NCI-H82 treated with DMSO at 0.1 percent for 48 hours (cell line): ENCODE results near the gene SLC4A5.
"Not testable (repeated sequence)": the region's sequence is repeated elsewhere in the genome, so short reads cannot be mapped to it uniquely, and the experiment has no call there.

ENCODE experiments used
- DNase-seq: peaks from one replicate; lab custom pipeline; 2025; ENCODE audit not compliant: unreplicated experiment; lab: John Stamatoyannopoulos, UW

The SLC4A5 gene

DNA sequence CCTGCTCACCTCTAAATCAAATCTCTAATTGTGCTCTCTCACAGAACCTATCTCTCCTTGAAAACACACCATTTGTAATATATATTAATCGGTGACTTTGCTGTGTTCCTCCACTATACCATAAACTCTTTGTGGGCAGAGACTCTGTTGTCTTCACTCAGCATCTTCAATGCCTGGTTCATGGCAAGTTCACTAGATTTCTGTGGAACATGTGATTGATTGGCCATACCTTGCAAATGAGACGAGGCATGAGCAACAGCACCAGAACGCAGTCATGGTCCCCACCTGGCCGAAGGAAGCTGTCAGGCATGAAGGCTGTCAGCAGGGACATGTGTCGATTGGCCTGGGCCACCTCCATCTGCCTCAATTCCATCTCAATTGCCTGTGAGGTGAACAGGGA, 25.3 kb upstream of the SLC4A5 start:
- DNase-seq, result no peak

- no peak for DNase-seq
Measured at GRCh38 chr2:74367789-74368188, 24.6 kb upstream of the SLC4A5 start.

GRCh38 chr2:74366036-74366435, 22.8 kb upstream of the SLC4A5 start:
- DNase-seq, result no peak

DNA sequence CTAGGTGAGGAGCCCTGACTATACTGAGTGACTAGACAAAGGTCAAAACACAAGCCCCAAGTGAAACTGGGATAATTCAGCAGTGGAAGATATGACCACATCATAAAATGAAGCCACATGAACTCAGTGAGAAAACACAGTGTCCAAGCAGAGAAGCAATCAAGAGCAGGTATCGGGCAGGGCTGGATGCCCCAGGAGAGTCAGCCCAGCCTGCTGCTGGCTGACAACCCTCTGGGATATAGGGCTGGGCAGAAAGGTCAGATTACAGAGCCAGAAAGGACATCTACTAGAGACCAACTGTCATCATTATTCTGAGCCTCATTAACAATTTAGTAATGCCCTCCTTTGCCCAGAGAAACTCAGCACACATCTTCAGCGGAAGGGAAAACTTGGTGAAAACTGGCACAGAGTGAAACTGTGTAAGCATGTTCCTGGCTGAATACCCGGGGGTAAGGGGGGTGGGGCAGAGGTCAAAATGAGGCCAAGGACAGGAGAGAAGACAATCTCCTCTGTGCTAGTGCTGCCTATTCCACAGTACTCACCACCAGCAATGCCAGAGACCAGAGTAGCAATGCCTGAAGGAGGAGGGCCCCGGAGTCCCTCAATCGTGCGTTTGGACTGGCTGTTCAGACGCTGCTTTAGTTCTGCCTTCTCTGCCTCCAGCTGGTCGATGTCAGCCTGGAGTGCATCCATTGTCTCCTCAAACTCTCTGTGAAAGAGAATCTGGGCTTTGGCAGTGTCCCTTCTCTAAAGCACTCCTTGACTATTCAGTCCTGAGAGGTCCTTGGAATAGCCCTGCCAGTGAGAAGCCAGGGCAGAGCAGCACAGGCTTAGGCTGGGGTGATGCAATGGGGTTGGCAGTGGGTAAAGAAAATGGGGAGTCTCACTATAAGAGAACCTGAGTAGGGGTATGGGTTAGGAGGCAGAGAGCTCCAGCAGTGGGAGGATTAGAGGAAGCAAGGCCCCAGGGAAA, 21.6 kb upstream of the SLC4A5 start:
- no peak for DNase-seq

GRCh38 chr2:74361327-74361726, 18.1 kb upstream of the SLC4A5 start:
- no peak for DNase-seq

- DNase-seq, result no peak
Measured at GRCh38 chr2:74357627-74358026, 14.4 kb upstream of the SLC4A5 start.

DNA sequence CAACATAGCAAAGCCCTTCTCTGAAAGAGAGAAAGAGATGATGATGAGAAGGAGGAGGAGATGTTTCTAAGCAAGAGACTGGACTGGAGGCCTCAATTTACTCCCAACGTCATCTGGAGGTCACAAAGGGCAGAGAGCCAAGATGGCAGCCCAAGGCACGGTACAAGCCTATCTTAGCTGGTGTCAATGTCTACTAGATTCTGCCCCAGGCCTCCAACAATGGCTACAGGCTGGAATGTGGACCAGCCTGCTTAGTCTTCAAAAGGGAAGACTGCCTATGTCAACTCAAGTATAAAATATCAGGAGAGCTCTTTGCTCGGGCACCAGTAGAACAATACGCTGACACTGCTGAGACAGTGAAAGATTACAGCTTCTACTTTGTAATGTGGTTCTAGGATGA, 6.7 kb upstream of the SLC4A5 start:
- DNase-seq, result no peak

DNA sequence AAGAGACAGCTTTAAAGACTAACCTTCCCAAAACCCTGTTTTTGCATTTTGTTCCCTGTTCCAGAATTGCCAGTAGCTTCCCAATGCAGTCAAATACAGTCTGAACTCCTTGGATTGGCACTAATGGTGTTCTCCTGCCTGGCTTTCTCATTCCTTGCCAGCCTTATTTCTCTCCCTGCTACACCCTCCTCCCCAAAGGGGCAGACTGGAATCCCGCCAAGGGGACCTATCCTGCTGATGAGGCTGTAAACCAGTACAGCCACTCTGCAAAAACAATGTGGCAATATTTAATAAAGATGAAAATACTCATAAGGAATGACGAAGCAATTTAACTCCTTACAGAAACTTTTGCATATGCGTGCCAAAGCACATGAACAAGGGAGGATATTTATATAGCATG, 4.5 kb upstream of the SLC4A5 start:
- DNase-seq, result no peak

DNA sequence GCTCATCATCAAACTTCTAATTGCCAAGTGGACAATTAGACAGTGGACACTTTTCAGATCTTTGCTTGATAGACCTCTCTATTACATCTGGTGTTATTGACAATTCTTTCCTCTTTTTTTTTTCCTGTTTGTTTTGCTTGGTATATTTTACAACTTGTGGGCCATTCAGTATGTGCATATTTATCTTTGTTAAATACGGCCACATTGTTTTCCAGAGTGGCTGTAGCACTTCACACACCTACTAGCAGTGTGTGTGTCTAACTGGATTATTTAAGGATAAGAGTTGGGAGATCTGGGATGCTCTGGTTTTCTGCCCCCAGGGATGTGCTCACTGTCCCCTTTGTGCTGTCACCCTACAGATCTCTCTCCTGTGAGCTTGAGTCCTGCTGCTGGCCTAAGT, 4.1 kb upstream of the SLC4A5 start:
- DNase-seq, result no peak

GRCh38 chr2:74345272-74345943, 2.2 kb upstream of the SLC4A5 start:
- DNase-seq, result no peak

DNA sequence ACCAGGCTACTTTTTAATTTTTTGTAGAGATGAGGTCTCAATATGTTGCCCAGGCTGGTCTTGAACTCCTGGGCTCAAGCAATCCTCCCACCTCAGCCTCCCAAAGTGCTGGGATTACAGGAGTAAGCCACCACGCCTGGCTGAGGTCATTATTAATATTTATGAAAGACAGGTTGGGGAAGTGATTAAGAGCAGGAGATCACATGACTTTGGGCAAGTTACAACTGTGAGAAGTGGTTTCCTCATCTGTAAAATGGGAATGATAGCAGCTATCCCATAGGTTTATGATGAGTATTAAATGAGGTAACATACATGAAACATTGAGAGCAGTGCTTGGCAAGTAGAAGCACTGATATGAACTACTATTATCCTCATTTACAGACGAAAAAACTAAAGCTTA, 7.0 kb downstream of the SLC4A5 start:
- DNase-seq, result not testable (repeated sequence)

- peak; percentile 37 for DNase-seq
Measured at GRCh38 chr2:74334931-74335333, 8.3 kb downstream of the SLC4A5 start.

- no peak for DNase-seq
Measured at GRCh38 chr2:74333896-74334586, 9.2 kb downstream of the SLC4A5 start.

DNA sequence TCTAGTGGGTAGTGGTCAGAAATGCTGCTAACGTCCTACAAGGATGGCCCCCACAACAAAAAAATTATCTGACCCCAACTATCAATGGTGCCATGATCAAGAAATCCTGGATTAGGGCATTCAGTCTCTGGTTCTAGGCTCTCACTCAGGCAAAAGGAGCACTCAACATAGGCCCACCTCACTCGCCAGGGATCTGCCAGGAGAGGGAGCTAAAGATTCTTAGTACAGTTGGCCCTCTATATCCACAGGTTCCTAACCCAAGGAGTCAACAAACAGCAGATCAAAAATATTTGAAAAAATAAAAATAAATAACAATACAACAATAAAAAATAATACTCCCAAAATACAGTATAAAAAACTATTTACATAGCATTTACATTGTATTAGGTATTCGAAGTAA, 10.0 kb downstream of the SLC4A5 start:
- peak; percentile 24 for DNase-seq

- no peak for DNase-seq
Measured at GRCh38 chr2:74332550-74333174, 10.6 kb downstream of the SLC4A5 start.

DNA sequence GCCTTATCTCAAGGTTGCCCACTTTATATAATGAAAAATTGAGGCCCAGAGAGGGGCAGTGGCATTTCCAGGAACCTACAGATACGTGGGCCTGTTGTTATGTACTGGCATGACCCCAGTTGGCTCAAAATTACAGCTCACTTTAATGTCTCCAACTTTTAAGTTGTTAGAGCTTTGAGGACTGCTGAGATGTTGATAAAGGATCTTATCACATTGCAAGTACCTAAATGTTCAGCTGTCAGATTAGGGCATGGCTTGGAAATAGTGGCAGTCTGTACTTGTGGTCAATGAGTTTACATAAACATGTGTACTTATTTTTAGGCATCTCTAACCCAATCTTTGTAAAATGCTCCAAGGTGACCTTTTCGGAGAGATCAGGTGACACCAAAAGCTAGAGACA, 14.6 kb downstream of the SLC4A5 start:
- no peak for DNase-seq

GRCh38 chr2:74328074-74328473, 15.1 kb downstream of the SLC4A5 start:
- DNase-seq, result no peak

GRCh38 chr2:74327627-74328026, 15.6 kb downstream of the SLC4A5 start:
- no peak for DNase-seq

- no peak for DNase-seq
Measured at GRCh38 chr2:74327199-74327598, 16.0 kb downstream of the SLC4A5 start.

GRCh38 chr2:74325815-74326214, 17.4 kb downstream of the SLC4A5 start:
- DNase-seq, result no peak

- DNase-seq, result no peak
Measured at GRCh38 chr2:74321737-74322136, 21.5 kb downstream of the SLC4A5 start.
